Measurements from ENCODE around the gene CDCA4. TPM values are rescaled to one million over a fixed set of nuclear protein-coding genes. Genes with fewer than 3 reads are reported as not detected.

CDCA4 gene
- total and polyA plus RNA-seq, 10 of the 15 experiments (the other 5 are each of a cell fraction or from before 2014, with no cell fraction given) = 10.4 to 64.0 (median 52.1) TPM

- TF ChIP-seq BMI1 (IDR thresholded peaks at IDR 0.05; ENCODE audit: borderline replicate concordance) = peak; percentile 85
- TF ChIP-seq CBX5 (IDR thresholded peaks at IDR 0.05; ENCODE audit: low read depth) = no peak
- TF ChIP-seq EP300 (IDR thresholded peaks at IDR 0.05; ENCODE audit: borderline replicate concordance in 1 of 2, control insufficient read depth in 1 of 2, low read depth in 2 of 2, low read length in 2 of 2) = peak; percentile 97
- TF ChIP-seq, protein P1, sequence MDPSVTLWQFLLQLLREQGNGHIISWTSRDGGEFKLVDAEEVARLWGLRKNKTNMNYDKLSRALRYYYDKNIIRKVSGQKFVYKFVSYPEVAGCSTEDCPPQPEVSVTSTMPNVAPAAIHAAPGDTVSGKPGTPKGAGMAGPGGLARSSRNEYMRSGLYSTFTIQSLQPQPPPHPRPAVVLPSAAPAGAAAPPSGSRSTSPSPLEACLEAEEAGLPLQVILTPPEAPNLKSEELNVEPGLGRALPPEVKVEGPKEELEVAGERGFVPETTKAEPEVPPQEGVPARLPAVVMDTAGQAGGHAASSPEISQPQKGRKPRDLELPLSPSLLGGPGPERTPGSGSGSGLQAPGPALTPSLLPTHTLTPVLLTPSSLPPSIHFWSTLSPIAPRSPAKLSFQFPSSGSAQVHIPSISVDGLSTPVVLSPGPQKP (IDR thresholded peaks at IDR 0.05; ENCODE audit: low read depth, low read length) = peak; percentile 61
- peak; percentile 91 for TF ChIP-seq JUND (IDR thresholded peaks at IDR 0.05; ENCODE audit: low read depth, low read length)
- TF ChIP-seq CHD4 (IDR thresholded peaks at IDR 0.05) = no peak
- peak; percentile 100 for TF ChIP-seq SMARCA5 (IDR thresholded peaks at IDR 0.05)
- TF ChIP-seq RELA (IDR thresholded peaks at IDR 0.05; ENCODE audit: borderline replicate concordance, partially characterized antibody) = peak; percentile 99
- peak; percentile 80 to 89 for TF ChIP-seq BHLHE40 (IDR thresholded peaks at IDR 0.05; ENCODE audit: borderline replicate concordance in 1 of 2, low read depth in 2 of 2, low read length in 1 of 2)
- TF ChIP-seq HDGF (IDR thresholded peaks at IDR 0.05) = peak; percentile 76
- no peak for TF ChIP-seq ZNF622 (IDR thresholded peaks at IDR 0.05)
- peak; percentile 69 for TF ChIP-seq YY1 (IDR thresholded peaks at IDR 0.05; ENCODE audit: low read depth, low read length)
- TF ChIP-seq MXI1 (IDR thresholded peaks at IDR 0.05; ENCODE audit: low read depth, low read length) = peak; percentile 84
- TF ChIP-seq, protein P2, sequence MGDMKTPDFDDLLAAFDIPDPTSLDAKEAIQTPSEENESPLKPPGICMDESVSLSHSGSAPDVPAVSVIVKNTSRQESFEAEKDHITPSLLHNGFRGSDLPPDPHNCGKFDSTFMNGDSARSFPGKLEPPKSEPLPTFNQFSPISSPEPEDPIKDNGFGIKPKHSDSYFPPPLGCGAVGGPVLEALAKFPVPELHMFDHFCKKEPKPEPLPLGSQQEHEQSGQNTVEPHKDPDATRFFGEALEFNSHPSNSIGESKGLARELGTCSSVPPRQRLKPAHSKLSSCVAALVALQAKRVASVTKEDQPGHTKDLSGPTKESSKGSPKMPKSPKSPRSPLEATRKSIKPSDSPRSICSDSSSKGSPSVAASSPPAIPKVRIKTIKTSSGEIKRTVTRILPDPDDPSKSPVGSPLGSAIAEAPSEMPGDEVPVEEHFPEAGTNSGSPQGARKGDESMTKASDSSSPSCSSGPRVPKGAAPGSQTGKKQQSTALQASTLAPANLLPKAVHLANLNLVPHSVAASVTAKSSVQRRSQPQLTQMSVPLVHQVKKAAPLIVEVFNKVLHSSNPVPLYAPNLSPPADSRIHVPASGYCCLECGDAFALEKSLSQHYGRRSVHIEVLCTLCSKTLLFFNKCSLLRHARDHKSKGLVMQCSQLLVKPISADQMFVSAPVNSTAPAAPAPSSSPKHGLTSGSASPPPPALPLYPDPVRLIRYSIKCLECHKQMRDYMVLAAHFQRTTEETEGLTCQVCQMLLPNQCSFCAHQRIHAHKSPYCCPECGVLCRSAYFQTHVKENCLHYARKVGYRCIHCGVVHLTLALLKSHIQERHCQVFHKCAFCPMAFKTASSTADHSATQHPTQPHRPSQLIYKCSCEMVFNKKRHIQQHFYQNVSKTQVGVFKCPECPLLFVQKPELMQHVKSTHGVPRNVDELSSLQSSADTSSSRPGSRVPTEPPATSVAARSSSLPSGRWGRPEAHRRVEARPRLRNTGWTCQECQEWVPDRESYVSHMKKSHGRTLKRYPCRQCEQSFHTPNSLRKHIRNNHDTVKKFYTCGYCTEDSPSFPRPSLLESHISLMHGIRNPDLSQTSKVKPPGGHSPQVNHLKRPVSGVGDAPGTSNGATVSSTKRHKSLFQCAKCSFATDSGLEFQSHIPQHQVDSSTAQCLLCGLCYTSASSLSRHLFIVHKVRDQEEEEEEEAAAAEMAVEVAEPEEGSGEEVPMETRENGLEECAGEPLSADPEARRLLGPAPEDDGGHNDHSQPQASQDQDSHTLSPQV (IDR thresholded peaks at IDR 0.05) = peak; percentile 71; the same call in 1 of the 2 replicates
- TF ChIP-seq WRNIP1 (IDR thresholded peaks at IDR 0.05; ENCODE audit: borderline replicate concordance, low read depth, low read length) = no peak
- 0 out of 2 replicates have a peak, but pooled peaks have one; percentile 50 for TF ChIP-seq ZNF24 (IDR thresholded peaks at IDR 0.05)
- TF ChIP-seq RB1 (IDR thresholded peaks at IDR 0.05; ENCODE audit: borderline replicate concordance) = no peak
- peak; percentile 19; the same call in 1 of the 2 replicates for TF ChIP-seq POLR2A (IDR thresholded peaks at IDR 0.05; ENCODE audit: low read depth, low read length)
- TF ChIP-seq, protein P3, sequence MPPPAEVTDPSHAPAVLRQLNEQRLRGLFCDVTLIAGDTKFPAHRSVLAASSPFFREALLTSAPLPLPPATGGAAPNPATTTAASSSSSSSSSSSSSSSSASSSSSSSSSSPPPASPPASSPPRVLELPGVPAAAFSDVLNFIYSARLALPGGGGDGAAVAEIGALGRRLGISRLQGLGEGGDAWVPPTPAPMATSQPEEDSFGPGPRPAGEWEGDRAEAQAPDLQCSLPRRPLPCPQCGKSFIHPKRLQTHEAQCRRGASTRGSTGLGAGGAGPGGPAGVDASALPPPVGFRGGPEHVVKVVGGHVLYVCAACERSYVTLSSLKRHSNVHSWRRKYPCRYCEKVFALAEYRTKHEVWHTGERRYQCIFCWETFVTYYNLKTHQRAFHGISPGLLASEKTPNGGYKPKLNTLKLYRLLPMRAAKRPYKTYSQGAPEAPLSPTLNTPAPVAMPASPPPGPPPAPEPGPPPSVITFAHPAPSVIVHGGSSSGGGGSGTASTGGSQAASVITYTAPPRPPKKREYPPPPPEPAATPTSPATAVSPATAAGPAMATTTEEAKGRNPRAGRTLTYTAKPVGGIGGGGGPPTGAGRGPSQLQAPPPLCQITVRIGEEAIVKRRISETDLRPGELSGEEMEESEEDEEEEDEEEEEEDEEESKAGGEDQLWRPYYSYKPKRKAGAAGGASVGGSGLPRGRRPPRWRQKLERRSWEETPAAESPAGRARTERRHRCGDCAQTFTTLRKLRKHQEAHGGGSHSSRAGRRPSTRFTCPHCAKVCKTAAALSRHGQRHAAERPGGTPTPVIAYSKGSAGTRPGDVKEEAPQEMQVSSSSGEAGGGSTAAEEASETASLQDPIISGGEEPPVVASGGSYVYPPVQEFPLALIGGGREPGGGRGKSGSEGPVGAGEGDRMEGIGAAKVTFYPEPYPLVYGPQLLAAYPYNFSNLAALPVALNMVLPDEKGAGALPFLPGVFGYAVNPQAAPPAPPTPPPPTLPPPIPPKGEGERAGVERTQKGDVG (CRISPR knock-in tag; IDR thresholded peaks at IDR 0.05) = 0 out of 2 replicates have a peak, but pooled peaks have one; percentile 52
Observed at GRCh38 chr14:105069871-105070759, 49.2 kb upstream of the CDCA4 start (continued).

Measured in GM12878 (cell line).